Stromal cell of bone marrow (primary cell): ENCODE measurements around the gene POU2AF3.

Source experiments
- DNase-seq: peaks from one replicate; pipeline ENCODE4 v3.0.0-alpha.2; 2012; ENCODE audit warnings: low read depth

POU2AF3 gene

DNA sequence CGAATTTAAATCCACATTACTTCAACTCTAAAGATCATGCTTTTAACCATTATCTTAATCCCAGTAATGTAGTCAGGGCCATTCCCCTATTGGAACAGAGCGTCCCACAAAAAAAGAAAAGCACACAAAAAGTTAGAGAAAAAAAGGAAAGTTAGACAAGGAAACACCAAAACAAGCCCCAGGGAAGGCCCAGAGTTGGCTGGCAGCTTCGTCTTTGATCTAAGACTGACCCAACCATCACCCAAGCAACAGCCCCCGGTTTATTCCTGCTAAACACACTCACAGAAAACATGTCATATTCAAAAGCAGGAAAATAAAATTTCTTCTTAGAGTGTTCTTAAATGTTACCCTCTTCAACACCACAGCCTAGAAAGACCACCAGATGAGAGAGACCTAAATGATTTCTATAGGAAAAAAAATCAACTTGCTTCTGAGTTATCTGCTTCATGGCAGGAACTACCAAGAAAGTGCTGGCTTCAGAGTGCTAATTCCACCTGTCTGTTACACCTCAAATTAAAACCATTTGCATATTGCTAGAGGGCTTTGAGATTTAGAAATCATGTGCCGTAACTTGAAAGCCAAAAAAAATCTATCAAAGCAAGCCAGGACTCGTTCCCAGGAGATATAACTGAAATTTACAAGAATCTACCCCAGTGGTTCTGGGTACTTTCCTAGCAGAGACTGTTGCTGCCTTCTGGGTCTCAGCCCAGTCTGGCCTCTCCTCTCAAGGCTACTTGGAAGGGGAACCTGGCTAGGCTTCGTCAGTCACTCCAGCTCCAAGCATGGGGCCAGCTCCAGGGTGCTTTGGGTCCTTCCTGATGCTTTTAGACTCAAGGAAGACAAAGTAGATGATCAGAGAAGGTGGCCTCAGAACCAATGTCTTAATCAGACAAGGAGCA is 31.2 kb downstream of the POU2AF3 start:
- DNase-seq: no peak

DNA sequence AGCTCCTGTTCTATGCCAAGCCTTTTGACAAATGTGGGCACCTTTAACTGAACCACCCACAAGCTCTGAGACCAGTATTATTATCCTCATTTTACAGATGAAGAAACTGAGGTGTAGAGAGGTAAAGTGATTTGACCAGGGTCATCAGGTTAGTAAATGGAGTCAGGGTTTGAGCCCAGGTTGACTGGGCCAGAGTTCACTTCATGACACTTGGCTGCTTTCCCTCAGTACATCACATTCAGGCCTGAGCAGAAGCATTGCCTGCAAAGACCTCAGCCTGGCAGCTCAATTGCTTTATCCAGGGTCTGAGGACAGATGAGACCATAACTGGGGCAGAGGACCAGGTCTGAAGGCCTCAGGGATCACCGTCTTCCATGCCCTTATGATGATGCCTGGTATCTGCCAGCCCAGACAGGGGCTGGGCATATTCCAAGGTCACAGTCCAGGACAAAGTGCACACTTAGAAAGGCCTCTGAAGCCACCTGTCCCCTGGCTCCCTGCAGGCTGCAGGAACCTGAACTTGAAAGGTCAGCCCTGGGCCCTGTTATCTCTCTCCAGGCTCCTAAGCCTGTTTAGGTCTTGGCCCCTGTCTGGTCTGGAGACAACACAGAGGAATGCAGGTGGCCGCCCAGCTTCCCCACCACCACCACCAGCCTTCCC is 32.0 kb downstream of the POU2AF3 start:
- no peak for DNase-seq

DNA sequence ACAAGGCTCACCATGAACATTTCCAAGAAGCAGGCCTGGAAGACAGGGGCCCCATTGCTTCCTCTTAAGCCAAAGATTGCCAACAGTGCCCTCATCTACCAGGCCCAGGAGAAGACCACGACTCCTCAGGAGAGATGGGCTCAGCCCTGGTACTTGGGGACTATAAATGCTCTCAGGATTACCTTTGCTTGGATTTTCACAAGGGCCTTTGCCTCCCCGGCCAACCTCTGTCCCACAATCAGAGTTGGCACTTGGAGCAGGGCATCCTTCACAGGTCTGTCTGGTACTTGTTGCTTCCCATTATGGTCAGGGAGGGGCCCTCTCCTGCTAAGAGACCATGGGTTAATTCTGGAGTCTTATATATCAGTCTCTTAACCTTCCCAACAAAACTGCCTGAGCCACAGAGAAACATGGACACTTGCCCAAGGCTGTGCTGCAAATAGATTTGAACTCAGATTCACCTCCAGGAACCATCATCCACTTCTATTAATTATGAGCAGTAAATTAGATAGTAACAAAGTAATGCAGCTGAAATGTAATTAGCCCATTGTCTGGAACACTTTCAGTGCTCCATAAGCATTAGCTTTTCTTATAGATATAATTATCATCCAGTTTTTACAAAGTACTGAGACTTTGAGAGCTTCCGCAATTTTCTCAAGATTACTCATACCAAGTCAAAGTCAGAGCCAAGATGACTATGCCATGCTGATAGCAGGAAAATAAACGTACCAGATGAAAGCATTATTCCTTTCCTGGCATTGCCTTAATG is 33.5 kb downstream of the POU2AF3 start:
- DNase-seq: peak; percentile 23

DNA sequence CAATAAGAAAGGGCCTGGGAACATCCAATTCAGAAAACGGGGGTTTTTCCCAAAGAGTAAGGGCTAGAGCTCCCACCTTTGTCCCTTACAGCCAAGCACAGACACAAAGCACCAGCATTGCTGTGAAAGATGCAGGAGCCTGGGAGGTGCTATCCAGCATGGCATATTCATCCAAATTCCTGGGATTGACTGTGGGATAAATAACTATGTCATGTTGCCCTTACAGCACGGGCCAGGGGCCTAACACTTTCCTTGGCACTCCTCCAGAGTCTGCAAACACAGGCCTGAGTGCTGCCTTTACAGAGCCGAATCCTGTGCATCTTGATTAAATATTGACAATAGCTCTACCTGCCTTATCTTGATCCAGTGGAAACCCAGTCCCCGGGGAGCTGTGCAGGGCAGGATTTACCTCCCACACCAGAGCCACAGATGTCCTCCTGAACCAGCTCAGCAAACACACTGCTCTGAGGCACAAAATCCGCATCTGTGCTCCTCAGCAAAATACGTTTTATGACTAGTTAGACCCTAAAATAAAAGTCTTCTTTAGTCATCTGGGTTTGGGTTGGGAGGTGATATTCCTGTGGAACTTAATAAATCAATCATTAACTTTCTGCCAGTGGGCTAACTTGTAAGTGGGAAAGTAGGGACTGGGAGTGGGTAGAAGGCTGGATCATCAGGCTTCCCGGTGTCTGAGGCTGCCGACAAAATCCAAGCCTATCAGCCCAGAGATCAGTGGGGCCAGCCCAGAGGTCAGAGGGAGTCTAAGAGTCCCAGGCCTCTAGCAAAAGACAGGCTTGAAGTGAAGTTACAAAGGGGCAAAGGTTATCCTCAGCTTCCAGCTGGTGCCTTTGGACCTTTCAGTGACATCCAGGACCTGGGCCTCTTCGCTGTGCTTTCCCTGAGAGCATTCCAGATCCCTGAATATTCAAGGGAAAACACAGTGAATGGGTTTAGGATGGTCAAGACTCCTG is 36.5 kb downstream of the POU2AF3 start:
- DNase-seq: no peak

DNA sequence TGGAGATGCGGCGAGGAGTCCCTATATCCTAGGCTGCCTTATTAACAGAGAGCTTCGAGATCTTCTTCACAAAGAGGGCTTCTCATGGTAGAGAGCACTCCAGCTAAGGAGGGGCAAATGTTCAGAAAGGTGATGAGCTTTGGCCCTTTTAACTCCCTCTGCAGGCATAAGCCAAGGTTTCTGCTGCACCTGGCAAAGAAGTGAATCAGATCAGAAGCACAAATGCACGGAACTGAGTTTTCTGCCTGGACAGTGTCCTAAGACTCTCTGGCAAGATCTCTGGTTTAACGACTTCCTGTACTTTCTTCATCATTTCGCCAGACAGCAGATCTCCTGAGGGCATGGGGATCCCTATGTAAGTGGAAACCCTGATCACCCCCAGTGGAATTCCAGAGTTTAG is 37.2 kb downstream of the POU2AF3 start:
- DNase-seq: no peak

DNA sequence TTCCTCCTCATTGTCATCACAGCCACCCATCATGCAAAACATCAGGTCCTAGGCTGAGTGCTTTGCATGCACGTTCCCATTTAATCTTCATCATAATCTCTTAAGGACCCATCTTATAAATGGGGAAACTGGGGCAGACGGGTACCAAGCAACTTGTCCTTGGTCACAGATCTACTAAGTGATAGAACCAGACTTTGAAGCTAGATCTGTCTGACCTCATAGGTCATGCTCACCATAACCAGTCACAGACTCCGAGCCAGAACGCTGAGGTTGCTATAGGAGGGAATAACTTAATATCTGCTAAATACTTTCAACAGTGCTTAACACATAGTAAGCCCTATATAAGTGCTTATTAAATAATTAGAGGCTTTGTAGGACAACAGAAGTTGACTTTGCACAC is 37.7 kb downstream of the POU2AF3 start:
- no peak for DNase-seq

DNA sequence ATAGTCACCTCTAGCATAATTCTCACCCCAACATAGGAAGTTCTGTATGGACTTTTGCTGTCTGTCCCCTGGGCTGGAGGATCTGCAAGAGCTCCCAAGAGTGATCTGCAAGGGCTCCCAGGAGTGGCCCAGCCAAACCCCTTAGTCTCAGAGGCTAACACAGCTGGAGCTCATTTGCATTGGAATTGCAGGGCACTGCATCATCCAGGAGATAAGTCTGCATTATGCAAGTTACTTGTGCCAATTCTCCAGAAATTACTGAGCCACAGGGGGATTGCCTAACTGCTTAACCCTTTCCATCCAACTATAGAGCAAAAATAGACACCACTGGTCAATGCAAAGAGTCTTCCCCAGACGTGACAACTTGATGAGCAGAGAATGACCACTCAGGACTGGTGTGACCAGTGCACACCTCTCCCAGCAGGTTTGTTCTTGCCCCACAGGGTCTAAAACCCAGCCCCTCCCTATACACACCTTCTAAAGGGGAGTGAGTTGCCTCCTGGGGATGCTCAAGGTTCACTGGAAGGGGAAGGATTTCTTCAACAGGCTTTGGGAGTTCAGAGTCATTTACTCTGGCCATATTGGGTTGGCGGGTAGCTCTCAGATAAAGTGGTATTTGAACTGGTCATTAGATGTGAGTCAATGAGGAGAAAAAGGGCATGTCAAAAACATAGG is 38.4 kb downstream of the POU2AF3 start:
- DNase-seq: peak; percentile 26

DNA sequence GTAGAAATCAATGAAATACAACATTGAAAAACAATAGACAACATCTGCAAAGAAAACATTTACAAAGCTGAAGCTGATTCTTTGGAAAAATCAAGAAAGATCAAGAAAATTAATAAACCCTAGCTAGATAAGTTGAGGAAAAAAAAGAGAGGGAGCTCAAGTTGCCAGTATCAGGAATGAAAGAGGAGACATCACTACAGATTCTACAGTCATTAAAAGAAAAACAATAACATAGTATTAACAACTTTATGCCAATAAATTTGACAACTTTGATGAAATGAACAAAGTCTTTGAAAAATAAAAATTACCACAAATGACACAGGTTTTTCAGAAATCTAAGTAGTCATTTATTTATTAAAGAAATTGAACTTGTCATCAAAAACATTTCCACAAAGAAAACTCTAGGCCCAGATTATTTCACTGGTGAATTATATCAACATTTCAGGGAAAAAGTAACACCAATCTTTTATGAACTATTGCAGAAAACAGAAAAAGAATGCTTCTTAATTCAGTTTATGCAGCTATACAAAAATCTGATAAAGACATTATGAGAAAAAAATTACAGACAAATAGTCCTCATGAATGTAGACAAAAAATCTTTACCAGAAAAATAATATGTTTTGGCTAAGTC is 41.5 kb downstream of the POU2AF3 start:
- DNase-seq: no peak

DNA sequence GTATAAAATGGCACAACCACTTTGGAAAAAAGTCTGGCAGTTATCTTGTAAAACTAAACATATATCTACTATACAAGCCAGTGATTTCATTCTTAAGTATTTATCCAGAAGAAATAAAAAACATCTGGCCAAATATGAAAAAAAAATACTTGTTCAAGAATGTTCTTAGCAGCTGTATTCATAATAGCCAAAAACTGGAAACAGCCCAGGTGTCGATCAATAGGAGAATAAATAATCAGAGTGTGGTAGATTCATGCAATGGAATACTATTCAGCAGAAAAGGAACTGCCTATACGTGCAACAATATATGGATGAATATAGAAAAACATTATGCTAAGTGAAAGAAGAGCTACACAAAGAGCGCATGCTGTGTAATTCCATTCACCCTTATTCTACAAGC is 44.0 kb downstream of the POU2AF3 start:
- DNase-seq: no peak

DNA sequence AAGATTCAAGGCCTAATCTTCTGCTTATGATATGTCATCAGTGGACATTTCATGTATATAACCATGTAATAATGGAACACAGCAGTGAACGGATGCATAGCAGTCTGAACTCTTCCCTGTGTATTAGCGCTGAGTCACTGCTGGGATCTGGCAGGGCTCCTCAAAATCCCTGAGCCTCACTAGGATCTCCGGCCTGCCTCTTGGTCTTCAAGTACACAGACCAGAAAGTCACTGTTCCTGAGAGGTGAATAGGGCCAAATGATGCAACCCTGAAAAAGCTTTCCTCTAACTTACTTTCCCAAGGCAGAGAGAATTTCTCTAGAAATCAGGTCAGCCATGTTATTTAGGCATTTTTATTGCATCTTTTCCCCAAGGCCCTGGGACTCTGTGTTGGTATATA is 45.7 kb downstream of the POU2AF3 start:
- DNase-seq: peak; percentile 69

DNA sequence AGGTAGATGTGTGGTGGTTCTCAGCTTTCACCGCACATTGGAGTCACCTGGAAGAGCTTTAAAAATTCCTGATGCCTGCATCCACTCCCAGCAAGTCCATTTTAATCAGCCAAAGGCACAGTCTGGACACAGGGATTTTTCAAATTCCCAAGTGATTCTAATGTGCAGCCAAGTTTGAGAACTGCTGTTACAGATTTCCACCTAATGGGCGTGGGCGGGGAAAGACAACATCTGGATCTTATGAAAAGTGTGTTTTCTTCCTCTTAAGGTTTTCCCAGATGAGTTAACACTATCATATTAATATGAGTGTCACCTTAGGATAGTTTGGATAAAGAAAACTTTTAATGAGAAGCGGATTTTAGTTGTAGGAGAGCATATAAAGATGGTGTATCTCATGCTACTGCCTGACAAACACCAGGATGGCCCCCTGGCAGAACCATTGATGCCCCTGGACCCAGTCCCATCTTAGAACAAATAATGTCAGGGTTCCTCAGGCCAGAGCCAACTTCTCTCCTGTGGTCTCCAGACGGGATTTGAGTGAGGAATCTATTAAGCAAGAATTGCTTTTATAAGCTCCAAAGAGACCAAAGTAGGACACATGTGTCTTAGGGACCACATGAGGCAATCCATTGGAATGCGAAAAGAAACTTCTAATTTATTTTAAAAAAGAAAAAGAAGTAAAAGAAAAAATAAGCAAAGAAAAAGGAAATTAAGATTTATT is 48.8 kb downstream of the POU2AF3 start:
- no peak for DNase-seq

DNA sequence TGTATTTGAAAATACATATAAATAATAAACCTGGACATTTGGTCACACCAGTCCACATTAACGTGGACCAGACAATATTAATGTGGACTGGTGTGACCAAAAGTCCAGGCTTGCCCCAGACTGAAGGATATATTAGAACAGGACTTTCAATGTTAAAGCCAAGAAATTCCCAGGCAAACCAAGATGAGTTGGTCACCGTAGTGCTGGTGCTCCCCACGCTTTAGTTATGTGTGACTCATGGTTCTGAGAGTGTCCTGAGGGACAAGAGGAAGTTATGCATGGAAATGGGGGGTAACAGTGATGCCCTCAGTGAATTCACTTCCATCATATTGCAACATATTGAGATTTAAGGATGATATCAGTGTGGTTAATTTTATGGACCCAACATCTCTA is 49.4 kb downstream of the POU2AF3 start:
- DNase-seq: peak; percentile 48

DNA sequence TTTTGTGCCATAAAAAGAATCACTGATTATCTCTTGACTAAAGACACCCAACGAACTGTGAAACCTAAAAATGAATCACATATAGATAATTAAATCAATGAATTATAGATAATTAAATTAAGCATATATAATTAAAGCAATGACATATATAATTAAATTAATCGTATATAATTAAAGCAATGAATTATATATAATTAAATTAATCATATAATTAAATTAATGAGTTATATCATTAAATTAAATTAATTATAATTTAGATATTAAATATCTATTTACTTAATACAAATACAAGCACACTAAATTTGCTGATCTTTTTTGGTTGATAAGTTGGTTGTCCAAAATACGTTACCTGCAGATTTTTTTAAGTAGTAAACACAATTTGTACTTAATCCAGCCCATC is 49.8 kb downstream of the POU2AF3 start:
- no peak for DNase-seq

DNA sequence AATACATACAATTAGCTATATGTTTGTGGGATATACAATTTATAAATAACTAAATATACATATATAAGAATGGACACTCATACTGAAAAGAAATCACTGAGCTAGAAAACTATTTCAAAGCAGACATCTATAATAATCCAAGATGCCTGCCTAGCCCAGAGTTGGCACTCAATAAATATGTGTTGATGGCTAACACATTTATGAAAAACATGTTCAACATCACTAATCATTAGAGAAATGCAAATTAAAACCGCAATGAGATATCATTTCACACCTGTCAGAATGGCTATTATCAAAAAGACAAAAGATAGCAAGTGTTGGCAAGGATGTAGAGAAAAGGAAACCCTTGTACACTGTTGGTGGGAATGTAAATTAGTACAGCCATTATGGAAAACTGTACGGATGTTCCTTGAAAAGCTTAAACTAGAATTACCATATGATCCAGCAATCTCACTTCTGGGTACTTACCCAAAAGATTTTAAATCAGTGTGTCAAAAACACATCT is 50.9 kb downstream of the POU2AF3 start:
- no peak for DNase-seq

DNA sequence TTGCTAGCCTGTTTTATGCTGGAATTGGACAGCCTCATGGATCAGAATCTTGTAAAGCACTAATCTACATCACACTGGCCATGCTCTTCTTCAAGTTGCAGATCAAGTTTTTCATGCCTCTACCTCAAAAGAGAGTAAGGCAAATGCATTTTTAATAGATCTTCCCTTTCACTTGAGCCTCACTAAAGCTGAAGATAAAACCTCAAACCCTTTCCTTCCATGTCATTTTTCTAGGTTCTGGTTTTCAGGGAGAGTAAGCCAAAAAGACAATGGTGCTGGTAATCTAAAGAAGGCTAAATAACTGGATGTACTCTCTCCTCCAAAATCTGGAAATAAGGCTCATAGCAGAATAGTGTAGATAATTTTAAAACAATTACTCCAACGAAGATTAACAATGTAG is 52.5 kb downstream of the POU2AF3 start:
- DNase-seq: no peak

DNA sequence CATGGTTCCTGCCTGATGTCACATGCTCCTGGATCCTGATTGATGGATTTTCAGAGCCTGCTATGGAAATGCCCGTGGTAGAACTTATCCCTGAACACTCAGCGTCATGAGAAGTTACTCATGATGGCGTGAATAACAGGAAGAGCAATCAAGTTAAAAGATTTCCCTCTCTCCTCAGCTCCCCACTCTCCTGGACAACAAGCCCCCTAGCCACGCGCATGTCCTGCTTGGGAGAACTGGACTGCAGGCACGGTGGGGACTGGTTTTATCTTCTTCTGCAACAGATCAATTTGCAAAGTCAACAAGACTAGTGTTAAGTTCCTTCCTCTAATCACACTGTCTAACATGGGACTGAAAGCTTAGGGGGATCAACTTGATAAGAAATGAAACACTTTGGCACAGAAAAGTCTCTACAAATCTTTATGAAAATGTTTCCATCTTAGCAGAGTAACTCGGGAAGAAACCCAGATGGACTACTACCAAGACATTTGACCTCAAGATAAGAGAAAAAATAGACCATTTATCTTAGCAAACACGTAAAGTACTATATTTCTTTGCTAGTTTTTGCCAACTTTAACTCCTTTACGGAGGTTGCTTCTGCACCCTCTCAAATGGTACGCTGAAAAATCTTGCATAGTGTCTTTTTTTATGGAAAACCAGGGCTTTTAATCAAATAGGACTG is 53.2 kb downstream of the POU2AF3 start:
- DNase-seq: no peak

DNA sequence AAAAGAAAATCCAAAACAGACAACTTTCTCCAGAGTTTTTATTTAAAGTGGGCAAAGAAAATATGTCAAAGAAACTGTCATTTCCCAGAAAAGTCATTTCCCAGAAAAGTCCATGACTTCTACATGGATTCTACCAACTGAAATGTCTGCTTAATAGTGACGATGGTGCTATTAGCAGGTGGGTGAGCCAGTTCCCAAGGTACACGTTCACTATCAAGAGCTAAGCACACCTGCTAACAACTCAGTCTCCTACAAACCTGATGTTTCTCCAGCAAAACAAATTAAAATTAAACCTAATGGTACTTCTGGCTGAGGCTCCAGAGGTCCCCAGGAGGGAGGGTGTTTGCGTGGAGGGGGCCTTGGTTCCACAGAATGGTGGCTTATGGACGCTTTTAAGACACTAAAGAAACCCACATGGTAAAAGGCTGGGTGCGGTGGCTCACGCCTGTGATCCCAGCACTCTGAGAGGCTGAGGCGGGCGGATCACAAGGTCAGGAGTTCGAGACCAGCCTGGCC is 53.9 kb downstream of the POU2AF3 start:
- DNase-seq: no peak

DNA sequence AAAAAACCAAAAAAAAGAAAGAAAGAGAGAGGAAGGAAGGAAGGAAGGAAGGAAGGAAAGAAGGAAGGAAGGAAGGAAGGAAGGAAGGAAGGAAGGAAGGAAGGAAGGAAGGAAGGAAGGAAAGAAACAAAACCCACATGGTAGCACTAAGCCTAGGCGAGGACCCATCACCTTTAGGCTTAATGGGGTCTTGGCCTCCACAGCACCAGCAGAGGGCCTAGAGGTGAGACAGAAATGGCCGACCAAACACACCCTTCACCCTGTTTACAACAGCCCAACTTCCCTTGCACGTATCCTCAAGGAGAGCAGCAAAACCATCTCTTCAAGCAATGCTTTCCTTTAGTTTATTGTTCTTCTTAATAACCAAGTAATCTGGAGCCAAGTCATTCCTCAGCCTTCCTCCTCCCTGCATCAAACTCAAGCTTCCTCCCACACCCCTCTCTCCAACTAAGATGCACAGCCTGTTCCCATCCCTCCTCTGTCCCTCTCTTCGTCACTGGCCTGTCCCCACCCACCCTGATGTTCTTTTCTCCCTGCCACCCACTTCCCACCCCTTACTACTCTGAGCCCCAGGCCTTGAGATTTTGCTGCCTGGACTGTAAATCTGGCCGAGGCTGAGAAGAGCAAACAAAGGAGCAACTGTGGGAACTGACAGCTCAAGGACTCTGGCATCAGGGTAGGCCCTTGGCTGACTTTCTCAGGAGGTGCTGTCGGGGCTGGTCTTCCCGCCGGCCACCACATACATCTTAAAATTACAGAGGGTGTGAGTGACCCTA is 54.8 kb downstream of the POU2AF3 start:
- DNase-seq: no peak
